GM12878 (cell line): ENCODE measurements around the gene ANKRD61. TPM values are rescaled to one million over a fixed set of nuclear protein-coding genes. Genes with fewer than 3 reads are reported as not detected.
"Not testable (repeated sequence)": the region's sequence is repeated elsewhere in the genome, so short reads cannot be mapped to it uniquely, and the experiment has no call there.

ENCODE experiments used
- ATAC-seq: fragments of 200-7000 bp; cut with Tn5 transposase; 3 replicates; pipeline ENCODE4 v1.9.1; 2020; ENCODE audit warnings: mild to moderate bottlenecking, moderate library complexity
- BruUV-seq: library from RNA; stranded (reverse); fragments of 400-500 nt; replicated peaks from 2 replicates; lab custom pipeline; 2021; lab: Mats Ljungman, UMichigan
- CTCF ChIA-PET: fragments of 300-600 bp; sonication (Branson Sonifier 250); formaldehyde crosslinking; extraction: SDS; loops from one replicate; lab custom pipeline; 2021; ENCODE audit warnings: inconsistent platforms; lab: Yijun Ruan, JAX
- POLR2A ChIA-PET: fragments of 350-600 bp; formaldehyde crosslinking; extraction: SDS; loops from one replicate; lab custom pipeline; 2021; ENCODE audit warnings: inconsistent platforms; lab: Charles Lee
- RAD21 ChIA-PET: fragments of 300-600 bp; sonication (Branson Sonifier 250); formaldehyde crosslinking; loops from one replicate; lab custom pipeline; 2023; ENCODE audit warnings: antibody characterized with exemption; ENCODE audit not compliant: unreplicated experiment; lab: Charles Lee
- SMC1A ChIA-PET: fragments of 300-600 bp; sonication (Branson Sonifier 250); formaldehyde crosslinking; loops from one replicate; lab custom pipeline; 2023; ENCODE audit not compliant: unreplicated experiment, uncharacterized antibody; lab: Charles Lee
- DNase-seq: peaks from one replicate; pipeline ENCODE4 v3.0.0-alpha.2; 2011; ENCODE audit warnings: low read depth, low spot score
- FAIRE-seq: peaks from 3 replicates; lab custom pipeline; 2011; peaks lifted over from hg19 to GRCh38; lab: Jason Lieb, UNC
- H2AFZ ChIP-seq: 2 replicates; pipeline ENCODE4 v1.6.0; 2011; ENCODE audit warnings: low read depth, low read length, control low read depth; ENCODE audit not compliant: control insufficient read depth
- H3K27ac ChIP-seq: 2 replicates; pipeline ENCODE4 v1.5.1; 2011; ENCODE audit warnings: control low read depth; ENCODE audit not compliant: control insufficient read depth, insufficient read depth
- H3K27me3 ChIP-seq, 2 experiments: replicated peaks in 1 of 2; 2 replicates each; pipeline versions ENCODE4 v1.6.0 to v1.6.1; 2011; ENCODE audit warnings: low read length in 1 of 2; ENCODE audit not compliant: control insufficient read depth in 2 of 2, insufficient read depth in 2 of 2
- H3K36me3 ChIP-seq, 2 experiments: 2 replicates each; pipeline ENCODE4 v1.5.1; 2011; ENCODE audit warnings: low read length in 1 of 2; ENCODE audit not compliant: control insufficient read depth in 2 of 2, insufficient read depth in 2 of 2
- H3K4me1 ChIP-seq: 2 replicates; pipeline ENCODE4 v1.6.1; 2011; ENCODE audit warnings: mild to moderate bottlenecking, low read length, moderate library complexity, mixed read lengths; ENCODE audit not compliant: control insufficient read depth, insufficient read depth
- H3K4me2 ChIP-seq: 2 replicates; pipeline ENCODE4 v1.6.0; 2011; ENCODE audit warnings: control low read depth; ENCODE audit not compliant: control insufficient read depth, insufficient read depth
- H3K4me3 ChIP-seq: fragments of 200-600 bp; sonication (generic); 2 replicates; pipeline ENCODE4 v1.5.1; 2016
- H3K79me2 ChIP-seq: 2 replicates; pipeline ENCODE4 v1.6.0; 2011; ENCODE audit warnings: low read length; ENCODE audit not compliant: control insufficient read depth, insufficient read depth
- H3K9ac ChIP-seq: 2 replicates; pipeline ENCODE4 v1.8.0; 2011; ENCODE audit warnings: low read length, control low read depth, mixed read lengths; ENCODE audit not compliant: control insufficient read depth, insufficient read depth
- H3K9me3 ChIP-seq: replicated peaks from 3 replicates; pipeline ENCODE4 v1.5.1; 2011; ENCODE audit warnings: mild to moderate bottlenecking, low read length; ENCODE audit not compliant: control insufficient read depth, insufficient read depth
- H4K20me1 ChIP-seq: 2 replicates; pipeline ENCODE4 v1.6.0; 2011; ENCODE audit not compliant: control insufficient read depth, insufficient read depth
- ATF2 ChIP-seq: IDR thresholded peaks from 2 replicates; pipeline ENCODE4 v1.6.1; 2012; ENCODE audit warnings: low read length, inconsistent platforms
- ATF7 ChIP-seq: fragments of 450-650 bp; IDR thresholded peaks from 2 replicates; pipeline ENCODE4 v1.6.1; 2016; ENCODE audit warnings: low read depth, mild to moderate bottlenecking
- BACH1 ChIP-seq: fragments of 450-650 bp; IDR thresholded peaks from 2 replicates; pipeline ENCODE4 v1.6.1; 2017; ENCODE audit warnings: mild to moderate bottlenecking, borderline replicate concordance
- BRCA1 ChIP-seq: IDR thresholded peaks from 2 replicates; pipeline ENCODE4 v1.6.1; 2011; ENCODE audit warnings: low read depth, low read length, improper control_type of control experiment
- HDGF ChIP-seq: fragments of 450-650 bp; IDR thresholded peaks from 2 replicates; pipeline ENCODE4 v1.6.1; 2016; ENCODE audit warnings: antibody characterized with exemption
- PAX8 ChIP-seq: fragments of 450-650 bp; IDR thresholded peaks from 2 replicates; pipeline ENCODE4 v1.6.1; 2017; ENCODE audit warnings: mild to moderate bottlenecking, moderate library complexity
- WGBS: methylation state at CpG from one replicate; pipeline ENCODE4 v1.1.6; 2016; ENCODE audit warnings: low lambda C conversion rate; ENCODE audit not compliant: insufficient replicate concordance, insufficient coverage; ENCODE audit errors: missing lambda C conversion rate; 5-methylcytosine and 5-hydroxymethylcytosine counted together
- in situ Hi-C: fragments of 300-500 bp; cut with MboI; formaldehyde crosslinking; loops from 9 replicates; pipeline ENCODE4 v1.14.3; 2018; ENCODE audit warnings: mixed read lengths
- intact Hi-C: fragments of 100-400 bp; cut with micrococcal nuclease; formaldehyde crosslinking; loops from one replicate; pipeline ENCODE4 v1.14.2; 2022; ENCODE audit not compliant: unreplicated experiment
- polyA plus RNA-seq, 11 experiments: library from polyadenylated mRNA; depleted of rRNA in 4 of 11; unstranded in 6 of 11; stranded (reverse) in 5 of 11; fragments of >200 nt; fragmentation: Nextera tagmentation in 4 of 11; fragmentation: Illumina TruSeq in 1 of 11; extraction: Ambion mirVana in 4 of 11; extraction: Trizol in 1 of 11; gene quantifications; 1 replicate in 1 of 11; 2 replicates in 10 of 11; pipeline versions ENCODE4 v1.2.1 to v1.2.3, GENCODE V29; 2011 to 2016; ENCODE audit warnings: inconsistent platforms in 2 of 11, missing spikeins in 2 of 11, low read depth in 1 of 11
- total RNA-seq, 4 experiments: library from RNA; depleted of rRNA in 3 of 4; stranded (reverse); fragments of >200 nt in 3 of 4; fragmentation: Illumina TruSeq in 1 of 4; extraction: Trizol in 1 of 4; gene quantifications; 2 replicates each; pipeline versions ENCODE4 v1.2.1 to v1.2.3, GENCODE V29; 2013 to 2021
- TF ChIP-seq, protein P1 (sequence below): IDR thresholded peaks from 2 replicates; pipeline ENCODE4 v1.6.1; 2011; ENCODE audit warnings: low read depth, low read length, improper control_type of control experiment, borderline replicate concordance

Gene ANKRD61
- total and polyA plus RNA-seq, 10 of the 15 experiments (the other 5 are each of a cell fraction or from before 2014, with no cell fraction given) = 0.11 to 0.64 (median 0.28) TPM

DNA sequence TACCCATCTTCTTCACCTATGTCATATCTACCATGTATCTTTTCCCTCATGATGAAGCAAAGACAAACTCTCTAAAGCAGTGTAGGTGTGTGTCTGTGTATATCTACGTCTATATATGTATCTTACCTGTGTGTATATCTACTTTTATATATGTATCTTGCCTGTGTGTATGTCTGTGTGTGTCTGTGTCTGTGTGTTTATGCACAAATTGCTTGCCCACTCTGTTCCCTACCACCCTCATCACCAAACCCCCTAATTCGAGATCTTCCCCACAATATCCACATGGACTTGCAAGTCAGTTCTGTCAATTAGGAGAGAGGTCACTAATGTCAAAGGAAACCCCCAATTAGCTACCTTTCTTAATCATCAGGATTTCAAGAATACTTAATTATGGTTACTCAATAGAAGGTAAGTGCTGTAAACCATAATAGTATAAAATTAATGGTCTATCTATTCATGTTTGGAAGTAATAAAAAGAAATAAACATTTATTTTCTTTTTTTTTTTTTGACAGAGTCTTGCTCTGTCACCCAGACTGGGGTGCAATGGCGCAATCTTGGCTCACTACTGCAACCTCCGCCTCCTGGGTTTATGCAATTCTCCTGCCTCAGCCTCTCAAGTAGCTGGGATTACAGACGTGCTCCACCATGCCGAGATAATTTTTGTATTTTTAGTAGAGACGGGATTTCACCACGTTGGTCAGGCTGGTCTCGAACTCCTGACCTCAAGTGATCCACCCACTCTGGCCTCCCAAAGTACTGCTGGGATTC, 43.6 kb downstream of the ANKRD61 start (continued):
- TF ChIP-seq ATF2 (no peak), HDGF (no peak), BRCA1 (no peak)

- WGBS = 62% methylated on average over 2 of the region's 3 CpGs
- no peak overlapping the region for H3K4me3 ChIP-seq
- POLR2A ChIA-PET = interaction anchor here (1.4 kb wide), 1 partner anchor 21 kb away, joined by 4 read pairs; no protein-coding TSS in a partner anchor
- no peak overlapping the region for H3K4me2 ChIP-seq
- intact Hi-C loops (no loop called here), in situ Hi-C loops (no loop called here)
- H3K36me3 ChIP-seq = no peaks in the 10 kb centered on the region
- H4K20me1 ChIP-seq = no peaks in the 10 kb centered on the region
- no peak for ATAC-seq
- RAD21 ChIA-PET = no interaction called here
- H3K27ac ChIP-seq = no peak overlapping the region
- H3K4me1 ChIP-seq = no peaks in the 10 kb centered on the region
- SMC1A ChIA-PET = interaction anchor here (0.6 kb wide), 1 partner anchor 77 kb away, joined by 3 read pairs; no protein-coding TSS in a partner anchor
- no peaks in the 10 kb centered on the region for H3K79me2 ChIP-seq
- no peaks in the 10 kb centered on the region for H3K27me3 ChIP-seq
- H2AFZ ChIP-seq = no peak overlapping the region
- TF ChIP-seq BACH1 (no peak), PAX8 (no peak), ATF7 (peak; percentile 55; the same call in 1 of the 2 replicates)
- TF ChIP-seq, protein P1, sequence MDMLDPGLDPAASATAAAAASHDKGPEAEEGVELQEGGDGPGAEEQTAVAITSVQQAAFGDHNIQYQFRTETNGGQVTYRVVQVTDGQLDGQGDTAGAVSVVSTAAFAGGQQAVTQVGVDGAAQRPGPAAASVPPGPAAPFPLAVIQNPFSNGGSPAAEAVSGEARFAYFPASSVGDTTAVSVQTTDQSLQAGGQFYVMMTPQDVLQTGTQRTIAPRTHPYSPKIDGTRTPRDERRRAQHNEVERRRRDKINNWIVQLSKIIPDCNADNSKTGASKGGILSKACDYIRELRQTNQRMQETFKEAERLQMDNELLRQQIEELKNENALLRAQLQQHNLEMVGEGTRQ = no peak
- no peak for FAIRE-seq
- no TSS peak for BruUV-seq
- DNase-seq = no peak
- no peak overlapping the region for H3K9ac ChIP-seq
- no peaks in the 10 kb centered on the region for H3K9me3 ChIP-seq
- CTCF ChIA-PET = no interaction called here
These were observed 47.4 kb downstream of the ANKRD61 start for GRCh38 chr7:6078548-6078947.

GRCh38 chr7:6083047-6083446, 51.9 kb downstream of the ANKRD61 start:
- H3K27me3 ChIP-seq, FAIRE-seq, POLR2A ChIA-PET, BruUV-seq, H3K27ac ChIP-seq, intact Hi-C loops, H3K36me3 ChIP-seq, in situ Hi-C loops, DNase-seq, H3K79me2 ChIP-seq, H3K9me3 ChIP-seq, H4K20me1 ChIP-seq, ATAC-seq, H3K4me1 ChIP-seq, RAD21 ChIA-PET, H2AFZ ChIP-seq, H3K4me2 ChIP-seq, H3K4me3 ChIP-seq, H3K9ac ChIP-seq: not testable (repeated sequence)
- ChIA-PET CTCF (interaction anchor here (0.7 kb wide), 1 partner anchor 86 kb away, joined by 5 read pairs; no protein-coding TSS in a partner anchor), SMC1A (interaction anchor here (0.6 kb wide), 1 partner anchor 126 kb away, joined by 3 read pairs; no protein-coding TSS in a partner anchor)
- WGBS = 88% methylated on average over 6 of the region's 6 CpGs
